ENCODE measurements around the gene STX16. TPM values are rescaled to one million over a fixed set of nuclear protein-coding genes. Genes with fewer than 3 reads are reported as not detected.
A peak's percentile ranks its signal among the peaks of the same experiment; 100 is the strongest.

The STX16 gene
- total and polyA plus RNA-seq, 9 of the 15 experiments (the other 6 are each of a cell fraction or from before 2014, with no cell fraction given) = 4.4 to 43.5 (median 14.7) TPM

GRCh38 chr20:58619864-58620431 is 31.1 kb upstream of the STX16 start (continued):
- TF ChIP-seq REST (IDR thresholded peaks at IDR 0.05; ENCODE audit: borderline replicate concordance) (no peak), REST (CRISPR knock-in tag; IDR thresholded peaks at IDR 0.05; ENCODE audit: low read depth) (no peak), TEAD4 (IDR thresholded peaks at IDR 0.05; ENCODE audit: low read length) (0 out of 2 replicates have a peak, but pooled peaks have one; percentile 48), TEAD4 (CRISPR knock-in tag; IDR thresholded peaks at IDR 0.05; ENCODE audit: borderline replicate concordance) (no peak), NR4A1 (CRISPR knock-in tag; IDR thresholded peaks at IDR 0.05) (no peak), NR4A1 (tag; IDR thresholded peaks at IDR 0.05) (no peak), ZNF384 (IDR thresholded peaks at IDR 0.05; ENCODE audit: low read depth, low read length) (no peak), ARID4B (CRISPR knock-in tag; IDR thresholded peaks at IDR 0.05) (no peak), ELK3 (CRISPR knock-in tag; IDR thresholded peaks at IDR 0.05) (no peak), ERF (CRISPR knock-in tag; IDR thresholded peaks at IDR 0.05) (no peak), CHD2 (IDR thresholded peaks at IDR 0.05; ENCODE audit: low read depth, low read length) (no peak)
- TF ChIP-seq, protein P1, sequence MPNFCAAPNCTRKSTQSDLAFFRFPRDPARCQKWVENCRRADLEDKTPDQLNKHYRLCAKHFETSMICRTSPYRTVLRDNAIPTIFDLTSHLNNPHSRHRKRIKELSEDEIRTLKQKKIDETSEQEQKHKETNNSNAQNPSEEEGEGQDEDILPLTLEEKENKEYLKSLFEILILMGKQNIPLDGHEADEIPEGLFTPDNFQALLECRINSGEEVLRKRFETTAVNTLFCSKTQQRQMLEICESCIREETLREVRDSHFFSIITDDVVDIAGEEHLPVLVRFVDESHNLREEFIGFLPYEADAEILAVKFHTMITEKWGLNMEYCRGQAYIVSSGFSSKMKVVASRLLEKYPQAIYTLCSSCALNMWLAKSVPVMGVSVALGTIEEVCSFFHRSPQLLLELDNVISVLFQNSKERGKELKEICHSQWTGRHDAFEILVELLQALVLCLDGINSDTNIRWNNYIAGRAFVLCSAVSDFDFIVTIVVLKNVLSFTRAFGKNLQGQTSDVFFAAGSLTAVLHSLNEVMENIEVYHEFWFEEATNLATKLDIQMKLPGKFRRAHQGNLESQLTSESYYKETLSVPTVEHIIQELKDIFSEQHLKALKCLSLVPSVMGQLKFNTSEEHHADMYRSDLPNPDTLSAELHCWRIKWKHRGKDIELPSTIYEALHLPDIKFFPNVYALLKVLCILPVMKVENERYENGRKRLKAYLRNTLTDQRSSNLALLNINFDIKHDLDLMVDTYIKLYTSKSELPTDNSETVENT (CRISPR knock-in tag; IDR thresholded peaks at IDR 0.05) = 0 out of 2 replicates have a peak, but pooled peaks have one; percentile 33
